Measurements from ENCODE around the gene TDP1. TPM values are rescaled to one million over a fixed set of nuclear protein-coding genes. Genes with fewer than 3 reads are reported as not detected.

The TDP1 gene
- total RNA-seq, 2 experiments from 2014 or later: 65.9 to 75.3 TPM

- ChIA-PET CTCF (ENCODE audit: unreplicated experiment) (no interaction called here), POLR2A (no interaction called here)
- no peak for TF ChIP-seq CTCF (conservative IDR thresholded peaks at IDR 0.05; ENCODE audit: low read length)
- TF ChIP-seq EZH2phosphoT487 (IDR thresholded peaks at IDR 0.05; ENCODE audit: borderline replicate concordance, low read depth, low read length): no peak
- Histone ChIP-seq H3K4me2 (ENCODE audit: low read length) (no peak overlapping the region), H3K79me2 (ENCODE audit: insufficient read depth, low read depth, low read length) (no peaks in the 10 kb centered on the region), H3K9me3 (ENCODE audit: low read length) (no peaks in the 10 kb centered on the region), H2AFZ (ENCODE audit: low read length) (no peak overlapping the region), H3K4me1 (ENCODE audit: insufficient read depth, low read length, poor library complexity, severe bottlenecking) (no peaks in the 10 kb centered on the region), H3K4me3 (ENCODE audit: low read depth, low read length, poor library complexity, severe bottlenecking) (no peak overlapping the region), H4K20me1 (ENCODE audit: insufficient read depth, low read length) (no peaks in the 10 kb centered on the region), H3K9me2 (ENCODE audit: insufficient read depth, low read length) (no peaks in the 10 kb centered on the region), H3K27ac (ENCODE audit: low read depth, low read length, poor library complexity, severe bottlenecking) (no peak overlapping the region), H3K36me3 (ENCODE audit: insufficient read depth, low read length) (peaks cover 99% of the 10 kb centered on the region)
- intact Hi-C loops (cut with micrococcal nuclease; ENCODE audit: unreplicated experiment): no loop called here
- TSS peak; percentile 6 for BruUV-seq (replicated peaks)
- DNase-seq (ENCODE audit: low spot score): no peak
Observed at GRCh38 chr14:89990623-89991275, 35.0 kb downstream of the TDP1 start.

GRCh38 chr14:89992273-89992672 lies 36.5 kb downstream of the TDP1 start:
- no peak overlapping the region for H3K4me2 ChIP-seq (ENCODE audit: low read length)
- H3K9me3 ChIP-seq (ENCODE audit: low read length): no peaks in the 10 kb centered on the region
- H3K36me3 ChIP-seq (ENCODE audit: insufficient read depth, low read length): peaks cover 99% of the 10 kb centered on the region
- H3K4me3 ChIP-seq (ENCODE audit: low read depth, low read length, poor library complexity, severe bottlenecking): no peak overlapping the region
- no peak overlapping the region for H2AFZ ChIP-seq (ENCODE audit: low read length)
- H3K79me2 ChIP-seq (ENCODE audit: insufficient read depth, low read depth, low read length): no peaks in the 10 kb centered on the region
- intact Hi-C loops (cut with micrococcal nuclease; ENCODE audit: unreplicated experiment): no loop called here
- ChIA-PET POLR2A (interaction anchor here (0.7 to 1.5 kb wide), 4 partner anchors 9 to 56 kb away, joined by 3 to 4 read pairs (median 4); no protein-coding TSS in a partner anchor), CTCF (ENCODE audit: unreplicated experiment) (no interaction called here)
- H4K20me1 ChIP-seq (ENCODE audit: insufficient read depth, low read length): no peaks in the 10 kb centered on the region
- no peak overlapping the region for H3K27ac ChIP-seq (ENCODE audit: low read depth, low read length, poor library complexity, severe bottlenecking)
- DNase-seq (ENCODE audit: low spot score): no peak
- BruUV-seq (replicated peaks): no TSS peak
- no peaks in the 10 kb centered on the region for H3K9me2 ChIP-seq (ENCODE audit: insufficient read depth, low read length)
- H3K4me1 ChIP-seq (ENCODE audit: insufficient read depth, low read length, poor library complexity, severe bottlenecking): no peaks in the 10 kb centered on the region
- TF ChIP-seq CTCF (conservative IDR thresholded peaks at IDR 0.05; ENCODE audit: low read length) (no peak), EZH2phosphoT487 (IDR thresholded peaks at IDR 0.05; ENCODE audit: borderline replicate concordance, low read depth, low read length) (no peak)

DNA sequence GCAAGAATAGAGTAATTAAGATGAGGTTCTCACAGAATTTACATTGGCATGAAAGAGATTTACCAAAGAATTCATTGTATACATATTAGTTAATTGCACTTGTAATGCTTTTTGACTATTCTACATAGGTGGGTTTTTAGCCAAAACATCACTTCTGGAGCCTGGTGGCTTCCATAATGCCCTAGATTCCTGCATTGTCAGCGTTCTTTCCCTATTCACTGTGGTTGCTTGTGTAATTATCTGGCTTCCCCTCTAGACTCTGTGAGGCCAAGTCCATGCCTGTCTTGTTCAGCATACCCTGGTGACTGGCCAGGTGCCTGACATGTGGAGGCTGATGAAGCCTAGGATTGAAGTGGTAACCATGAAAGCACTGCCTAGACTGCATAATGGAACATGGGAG lies 41.2 kb downstream of the TDP1 start:
- no peak overlapping the region for H3K4me3 ChIP-seq (ENCODE audit: low read depth, low read length, poor library complexity, severe bottlenecking)
- no peak overlapping the region for H2AFZ ChIP-seq (ENCODE audit: low read length)
- TF ChIP-seq CTCF (conservative IDR thresholded peaks at IDR 0.05; ENCODE audit: low read length) (no peak), EZH2phosphoT487 (IDR thresholded peaks at IDR 0.05; ENCODE audit: borderline replicate concordance, low read depth, low read length) (no peak)
- POLR2A ChIA-PET: no interaction called here
- no peak for DNase-seq (ENCODE audit: low spot score)
- no peaks in the 10 kb centered on the region for H3K79me2 ChIP-seq (ENCODE audit: insufficient read depth, low read depth, low read length)
- H3K27ac ChIP-seq (ENCODE audit: low read depth, low read length, poor library complexity, severe bottlenecking): no peak overlapping the region
- no peak overlapping the region for H3K4me2 ChIP-seq (ENCODE audit: low read length)
- BruUV-seq (replicated peaks): no TSS peak
- H3K36me3 ChIP-seq (ENCODE audit: insufficient read depth, low read length): peaks cover 96% of the 10 kb centered on the region
- no peaks in the 10 kb centered on the region for H3K4me1 ChIP-seq (ENCODE audit: insufficient read depth, low read length, poor library complexity, severe bottlenecking)
- no peaks in the 10 kb centered on the region for H4K20me1 ChIP-seq (ENCODE audit: insufficient read depth, low read length)
- H3K9me3 ChIP-seq (ENCODE audit: low read length): no peaks in the 10 kb centered on the region
- CTCF ChIA-PET (ENCODE audit: unreplicated experiment): no interaction called here
- H3K9me2 ChIP-seq (ENCODE audit: insufficient read depth, low read length): no peaks in the 10 kb centered on the region
- intact Hi-C loops (cut with micrococcal nuclease; ENCODE audit: unreplicated experiment): no loop called here
